Mesodermal cell (in vitro differentiated cells): ENCODE results near the gene PEX16.
A peak's percentile ranks its signal among the peaks of the same experiment; 100 is the strongest.

Experiments used
- H3K27ac ChIP-seq: 2 replicates; pipeline ENCODE4 v1.7.0; 2013; ENCODE audit warnings: mild to moderate bottlenecking, low read depth, low read length, moderate library complexity; ENCODE audit not compliant: severe bottlenecking
- H3K36me3 ChIP-seq: 2 replicates; pipeline ENCODE4 v1.7.1; 2013; ENCODE audit warnings: mild to moderate bottlenecking, low read length, moderate library complexity; ENCODE audit not compliant: control insufficient read depth, insufficient read depth
- H3K4me1 ChIP-seq: one replicate; pipeline ENCODE4 v1.7.1; 2013; ENCODE audit warnings: mild to moderate bottlenecking, low read length; ENCODE audit not compliant: insufficient read depth, control insufficient read depth, poor library complexity, severe bottlenecking
- H3K4me3 ChIP-seq: 2 replicates; pipeline ENCODE4 v1.7.0; 2013; ENCODE audit warnings: low read length, control low read depth, mild to moderate bottlenecking; ENCODE audit not compliant: insufficient read depth, poor library complexity, severe bottlenecking; ENCODE audit errors: extremely low read depth
- H3K9me3 ChIP-seq: 2 replicates; pipeline ENCODE4 v1.7.1; 2013; ENCODE audit warnings: mild to moderate bottlenecking, low read length, moderate library complexity; ENCODE audit not compliant: control insufficient read depth
- WGBS, 2 experiments: methylation state at CpG; one replicate each; pipeline ENCODE4 v1.1.5; 2013; ENCODE audit warnings: missing lambda C conversion rate in 2 of 2; ENCODE audit not compliant: insufficient coverage in 2 of 2; 5-methylcytosine and 5-hydroxymethylcytosine counted together

The PEX16 gene

GRCh38 chr11:45884596-45885185 lies 33.0 kb downstream of the PEX16 start:
- Histone ChIP-seq H3K4me1 (no peaks in the 10 kb centered on the region), H3K27ac (no peak overlapping the region), H3K9me3 (no peaks in the 10 kb centered on the region), H3K4me3 (no peak overlapping the region), H3K36me3 (no peaks in the 10 kb centered on the region)
- WGBS, 2 experiments, result 85 to 88% methylated on average over 7 to 10 of the region's 10 CpGs

- Histone ChIP-seq H3K36me3 (peaks cover 4% of the 10 kb centered on the region), H3K27ac (no peak overlapping the region), H3K4me1 (no peaks in the 10 kb centered on the region), H3K4me3 (no peak overlapping the region), H3K9me3 (no peaks in the 10 kb centered on the region)
- WGBS, 2 experiments, result 87 to 97% methylated on average over 4 of the region's 6 CpGs
Observed at GRCh38 chr11:45881708-45882368, 35.8 kb downstream of the PEX16 start.

- no peak overlapping the region for H3K4me3 ChIP-seq
- H3K36me3 ChIP-seq, result peaks cover 8% of the 10 kb centered on the region
- no peaks in the 10 kb centered on the region for H3K9me3 ChIP-seq
- whole genome bisulfite sequencing, 2 experiments, result 93 to 95% methylated on average over 12 to 15 of the region's 15 CpGs
- H3K4me1 ChIP-seq, result no peaks in the 10 kb centered on the region
- H3K27ac ChIP-seq, result no peak overlapping the region
Observed at GRCh38 chr11:45880772-45881570, 36.7 kb downstream of the PEX16 start.

GRCh38 chr11:45879803-45880686 lies 37.6 kb downstream of the PEX16 start:
- WGBS, 2 experiments, result 94 to 97% methylated on average over 6 of the region's 7 CpGs
- H3K4me3 ChIP-seq, result no peak overlapping the region

GRCh38 chr11:45877845-45878244 lies 39.8 kb downstream of the PEX16 start:
- Histone ChIP-seq H3K4me3 (no peak overlapping the region), H3K9me3 (no peaks in the 10 kb centered on the region), H3K4me1 (peaks cover 6% of the 10 kb centered on the region), H3K27ac (no peak overlapping the region), H3K36me3 (peaks cover 19% of the 10 kb centered on the region)
- 95 to 100% methylated on average over 1 to 2 of the region's 3 CpGs for WGBS, 2 experiments

More at GRCh38 chr11:45879803-45880686, 37.6 kb downstream of the PEX16 start:
- Histone ChIP-seq H3K27ac (peak overlapping the region; percentile 16), H3K36me3 (peaks cover 14% of the 10 kb centered on the region), H3K9me3 (no peaks in the 10 kb centered on the region), H3K4me1 (no peaks in the 10 kb centered on the region)

- Histone ChIP-seq H3K27ac (no peak overlapping the region), H3K4me3 (no peak overlapping the region), H3K9me3 (no peaks in the 10 kb centered on the region), H3K36me3 (peaks cover 19% of the 10 kb centered on the region), H3K4me1 (peaks cover 12% of the 10 kb centered on the region)
- WGBS, 2 experiments, result 96 to 97% methylated on average over 4 to 8 of the region's 8 CpGs
Observed at GRCh38 chr11:45877221-45877620, 40.5 kb downstream of the PEX16 start.

- peaks cover 21% of the 10 kb centered on the region for H3K36me3 ChIP-seq
- no peaks in the 10 kb centered on the region for H3K9me3 ChIP-seq
- peaks cover 15% of the 10 kb centered on the region for H3K4me1 ChIP-seq
- H3K4me3 ChIP-seq, result no peak overlapping the region
- H3K27ac ChIP-seq, result no peak overlapping the region
- 49 to 54% methylated on average over 5 of the region's 6 CpGs for WGBS, 2 experiments
Observed at GRCh38 chr11:45876401-45876800, 41.3 kb downstream of the PEX16 start.

- no peaks in the 10 kb centered on the region for H3K9me3 ChIP-seq
- peaks cover 15% of the 10 kb centered on the region for H3K4me1 ChIP-seq
- peak overlapping the region; percentile 79 for H3K27ac ChIP-seq
- 22 to 35% methylated on average over 5 to 6 of the region's 9 CpGs for WGBS, 2 experiments
- H3K4me3 ChIP-seq, result no peak overlapping the region
- peaks cover 50% of the 10 kb centered on the region for H3K36me3 ChIP-seq
Observed at GRCh38 chr11:45872651-45873356, 44.9 kb downstream of the PEX16 start.

GRCh38 chr11:45871638-45872037 lies 46.0 kb downstream of the PEX16 start:
- WGBS, 2 experiments, result 92 to 100% methylated on average over 1 of the region's 2 CpGs
- Histone ChIP-seq H3K9me3 (no peaks in the 10 kb centered on the region), H3K4me1 (peaks cover 15% of the 10 kb centered on the region), H3K36me3 (peaks cover 55% of the 10 kb centered on the region), H3K4me3 (no peak overlapping the region), H3K27ac (no peak overlapping the region)

- WGBS, 2 experiments, result 96 to 98% methylated on average over 4 of the region's 4 CpGs
- H3K9me3 ChIP-seq, result no peaks in the 10 kb centered on the region
- peaks cover 57% of the 10 kb centered on the region for H3K36me3 ChIP-seq
- H3K4me1 ChIP-seq, result peaks cover 15% of the 10 kb centered on the region
- H3K4me3 ChIP-seq, result no peak overlapping the region
- H3K27ac ChIP-seq, result no peak overlapping the region
Observed at GRCh38 chr11:45870706-45871105, 47.0 kb downstream of the PEX16 start.
